Measurements from ENCODE around the gene TYROBP. TPM values are rescaled to one million over a fixed set of nuclear protein-coding genes. Genes with fewer than 3 reads are reported as not detected.
"Not testable (repeated sequence)": the region's sequence is repeated elsewhere in the genome, so short reads cannot be mapped to it uniquely, and the experiment has no call there.

TYROBP gene
- polyA plus RNA-seq, 5 donors = 12.1 to 20.4 (median 14.7) TPM

- no peak for DNase-seq
Measured at GRCh38 chr19:35902870-35903475, 5.1 kb downstream of the TYROBP start.

GRCh38 chr19:35901854-35902661, 6.0 kb downstream of the TYROBP start, which contains the start of gene HCST:
TSS of gene HCST (plus strand) at chr19:35902529. CDS start at chr19:35902594, 65 bp downstream.
- no peak for DNase-seq

- DNase-seq = no peak
Measured at GRCh38 chr19:35901055-35901644, 6.9 kb downstream of the TYROBP start.

DNA sequence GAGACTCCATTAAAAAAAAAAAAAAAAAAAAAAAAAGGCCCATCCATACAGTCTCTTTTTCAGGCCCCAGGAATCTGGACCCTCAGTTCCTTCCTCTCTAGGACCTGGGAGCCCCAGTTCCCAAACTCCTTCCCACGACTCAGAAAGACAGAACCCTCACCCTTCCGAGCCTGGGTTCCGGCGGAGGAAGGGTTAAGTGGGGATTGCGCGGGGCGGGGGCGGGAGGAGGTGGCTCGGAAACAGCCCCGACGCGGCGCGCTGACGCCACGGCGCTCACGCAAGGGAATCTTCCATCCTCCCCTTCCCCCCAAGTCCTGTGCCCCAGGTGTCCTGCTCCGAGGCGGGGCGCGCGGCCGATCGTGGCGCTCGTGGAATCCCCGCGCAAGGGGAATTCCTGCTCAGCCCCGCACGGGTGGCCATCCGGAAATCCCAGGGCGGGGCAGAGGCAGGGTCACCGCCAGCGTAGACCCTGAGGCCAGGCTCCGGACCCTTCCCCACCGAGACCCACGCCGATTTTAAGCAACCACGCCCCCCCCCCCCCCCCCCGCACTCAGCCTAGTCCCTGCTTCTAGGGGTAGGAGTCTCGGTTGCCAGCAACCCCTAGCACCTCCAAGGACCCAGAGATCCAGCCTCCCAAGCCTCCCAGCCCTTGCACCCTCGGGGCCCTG, 8.4 kb downstream of the TYROBP start:
- DNase-seq = peak; percentile 69 to 79

GRCh38 chr19:35898499-35898809, 9.6 kb downstream of the TYROBP start:
- DNase-seq = no peak

GRCh38 chr19:35897706-35898451, 10.2 kb downstream of the TYROBP start:
- DNase-seq = no peak

GRCh38 chr19:35896643-35897040, 11.5 kb downstream of the TYROBP start:
- DNase-seq = no peak

GRCh38 chr19:35895911-35896642, 12.0 kb downstream of the TYROBP start:
- no peak for DNase-seq

DNA sequence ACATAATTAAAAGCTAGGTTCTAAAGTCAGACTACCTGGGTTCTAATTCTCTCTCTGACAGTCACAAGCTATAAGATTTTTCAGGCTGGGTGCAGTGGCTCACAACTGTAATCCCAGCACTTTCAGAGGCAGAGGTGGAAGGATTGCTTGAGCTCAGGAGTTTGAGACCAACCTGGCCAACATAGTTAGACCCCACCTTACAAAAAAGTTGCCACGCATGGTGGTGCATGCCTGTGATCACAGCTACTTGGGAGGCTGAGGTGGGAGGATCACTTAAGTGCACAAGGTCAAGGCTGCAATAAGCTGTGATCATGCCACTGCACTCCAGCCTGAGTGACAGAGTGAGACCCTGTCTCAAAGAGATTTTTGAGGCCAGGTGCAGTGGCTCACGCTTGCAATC, 13.8 kb downstream of the TYROBP start:
- no peak for DNase-seq

- DNase-seq = not testable (repeated sequence)
Measured at GRCh38 chr19:35891819-35892218, 16.3 kb downstream of the TYROBP start.

- no peak for DNase-seq
Measured at GRCh38 chr19:35890113-35890650, 17.9 kb downstream of the TYROBP start.

- no peak for DNase-seq
Measured at GRCh38 chr19:35889370-35890112, 18.6 kb downstream of the TYROBP start.

GRCh38 chr19:35888398-35888797, 19.7 kb downstream of the TYROBP start:
- DNase-seq = no peak

DNA sequence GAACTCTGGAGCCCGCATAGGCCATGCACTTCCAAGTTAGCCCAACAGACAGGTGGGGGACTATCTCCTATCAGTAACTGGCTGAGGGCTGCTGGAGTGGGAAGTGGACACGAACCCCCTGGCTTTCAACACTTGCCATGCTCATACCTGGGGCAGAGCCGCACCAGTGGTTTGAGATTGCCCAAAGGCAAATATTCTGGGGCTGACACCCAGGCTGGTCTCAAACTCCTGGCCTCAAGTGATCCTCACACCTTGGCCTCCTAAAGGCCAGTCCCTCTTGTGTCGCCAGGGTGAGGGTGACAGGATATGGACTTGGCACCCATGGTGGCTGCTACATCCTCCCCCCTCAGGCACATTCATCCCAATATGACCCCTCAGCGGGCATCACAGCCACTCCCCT, 20.9 kb downstream of the TYROBP start:
- no peak for DNase-seq

DNA sequence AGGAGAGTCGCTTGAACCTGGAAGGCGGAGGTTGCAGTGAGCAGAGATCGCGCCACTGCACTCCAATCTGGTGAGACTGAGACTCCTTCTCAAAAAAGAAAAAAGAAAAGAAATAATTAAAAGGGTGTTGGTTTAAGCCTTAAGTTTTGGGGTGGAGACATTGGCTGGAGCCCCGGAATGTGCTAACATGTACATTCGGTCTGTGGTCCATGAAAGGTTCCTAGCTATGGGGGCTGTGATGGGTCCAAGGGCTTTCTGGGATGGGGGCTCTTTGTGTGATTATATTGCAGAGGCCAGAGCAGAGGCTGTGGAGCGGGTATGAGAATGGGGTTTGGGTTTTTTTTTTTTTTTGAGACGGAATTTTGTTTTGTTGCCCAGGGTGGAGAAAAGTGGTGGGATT, 22.2 kb downstream of the TYROBP start:
- DNase-seq = no peak

DNA sequence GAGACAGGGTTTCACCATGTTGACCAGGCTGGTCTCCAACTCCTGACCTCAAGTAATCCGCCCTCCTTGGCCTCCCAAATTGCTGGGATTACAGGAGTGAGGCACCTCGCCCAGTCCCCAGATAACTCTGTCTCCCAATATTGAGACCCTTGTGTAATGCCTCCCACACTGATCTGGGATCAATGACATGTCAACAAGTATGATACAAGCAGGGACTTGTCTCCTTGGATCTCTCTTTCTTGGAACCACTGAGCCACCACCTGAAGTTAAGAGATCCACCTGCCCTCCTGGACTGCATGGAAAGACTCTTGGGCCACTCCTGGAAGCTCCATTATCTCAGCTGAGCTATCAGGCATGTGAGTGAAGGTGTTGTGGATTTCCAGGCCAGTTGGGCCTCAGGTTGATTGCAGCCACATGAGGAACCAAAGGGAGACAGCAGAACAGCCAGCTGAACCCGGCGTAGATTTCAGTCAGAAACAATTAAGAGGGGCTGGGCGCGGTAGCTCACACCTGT, 22.8 kb downstream of the TYROBP start:
- DNase-seq = no peak

GRCh38 chr19:35883882-35884281, 24.2 kb downstream of the TYROBP start:
- no peak for DNase-seq

GRCh38 chr19:35882114-35882832, 25.8 kb downstream of the TYROBP start:
- DNase-seq = peak; percentile 55 to 63

DNA sequence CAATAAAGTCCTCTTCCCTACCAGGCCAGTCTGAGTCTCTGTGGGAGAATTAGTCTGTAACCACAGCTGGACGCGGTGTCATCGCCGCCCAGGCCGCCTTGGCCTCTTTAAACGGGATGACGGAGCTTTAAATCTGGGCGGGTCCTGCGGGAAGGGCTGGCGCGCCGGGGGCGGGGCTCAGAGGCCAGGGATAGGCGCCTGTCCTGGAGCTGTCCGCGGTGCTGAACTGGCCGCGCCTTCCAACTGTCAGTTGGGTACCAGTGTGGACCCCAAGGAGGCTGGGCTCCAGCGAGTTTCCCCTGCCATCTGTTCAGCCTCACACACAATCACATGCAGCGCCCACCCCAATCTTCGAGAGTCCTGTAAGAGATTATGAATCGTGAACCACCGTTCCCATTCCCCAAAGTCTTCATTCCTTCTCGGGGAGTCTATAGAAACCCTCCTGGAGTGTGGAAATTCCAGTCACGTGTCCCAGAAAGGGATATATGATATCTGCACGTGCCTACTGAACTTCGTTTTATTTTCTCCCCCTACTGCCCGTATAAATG, 28.3 kb downstream of the TYROBP start:
- DNase-seq = peak; percentile 71 to 81

Measured in right lung (tissue), 5 donors.